T1000 (cell line): ENCODE results near the gene EFCAB6.

Source experiments
- DNase-seq: peaks from one replicate; lab custom pipeline; 2025; ENCODE audit warnings: mixed read lengths; lab: John Stamatoyannopoulos, UW

The EFCAB6 gene

DNA sequence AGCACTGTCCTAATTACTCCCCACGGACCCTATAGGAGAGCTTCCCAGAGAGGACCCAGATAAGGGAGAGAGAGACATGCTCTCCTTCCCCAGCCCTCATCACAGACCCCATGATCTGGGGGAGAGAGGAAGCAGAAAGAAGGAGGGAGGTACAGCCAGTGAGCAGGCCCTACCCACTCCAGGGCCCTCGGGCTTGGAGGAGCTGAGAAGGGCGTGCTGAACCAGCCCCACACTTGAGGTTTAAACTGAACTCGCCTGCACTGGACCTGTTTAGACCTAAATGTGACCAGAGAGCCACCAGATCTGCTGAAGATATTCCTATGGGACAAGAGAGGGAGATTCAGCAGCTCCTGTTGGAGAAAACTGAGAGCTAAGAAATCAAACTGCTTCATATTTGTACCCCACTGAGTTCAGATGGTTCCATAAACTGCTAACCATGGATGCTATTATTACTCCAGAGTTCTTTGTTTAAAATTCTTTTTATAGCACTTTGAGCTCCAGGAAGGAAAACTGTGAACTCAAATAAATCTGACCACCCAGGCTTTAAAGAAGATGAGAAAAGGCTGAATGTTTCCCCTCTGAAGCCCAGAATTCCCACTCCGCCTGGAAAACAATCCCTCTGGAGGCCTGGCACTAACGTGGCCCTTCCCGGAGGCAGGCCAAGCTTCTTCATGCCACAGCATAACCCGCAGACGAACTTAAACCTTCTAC is 67.2 kb downstream of the EFCAB6 start:
- DNase-seq: no peak

DNA sequence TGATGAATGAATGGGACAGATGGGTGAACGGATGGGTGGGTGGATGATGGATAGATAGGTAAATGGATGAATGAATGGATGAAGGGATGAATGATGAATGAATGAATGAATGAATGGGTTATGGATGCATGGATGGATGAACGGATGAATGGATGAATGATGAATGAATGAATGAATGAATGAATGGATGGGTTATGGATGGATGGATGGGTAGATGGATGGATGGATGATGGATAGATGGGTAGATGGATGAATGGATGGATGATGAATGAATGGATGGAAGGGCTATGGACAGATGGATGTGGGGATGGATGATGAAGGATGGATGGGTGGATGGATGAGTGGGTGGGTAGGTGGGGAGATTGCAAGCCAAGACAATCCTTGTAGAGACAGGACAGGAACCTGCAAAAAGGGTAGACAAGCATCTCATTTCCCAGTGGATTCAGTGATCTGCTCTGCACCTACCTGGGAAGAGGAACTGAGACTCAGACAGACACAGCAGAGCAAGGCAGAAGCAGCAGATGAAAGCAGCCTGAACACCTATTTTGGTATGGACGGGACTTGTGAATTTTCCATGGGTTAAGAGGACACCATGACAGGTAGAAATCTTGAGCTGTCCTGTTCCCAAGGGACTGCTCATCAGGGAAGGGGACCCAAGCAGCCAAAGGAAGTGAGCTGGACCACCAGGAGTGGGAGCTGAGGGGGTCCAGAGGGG is 68.0 kb downstream of the EFCAB6 start:
- no peak for DNase-seq

DNA sequence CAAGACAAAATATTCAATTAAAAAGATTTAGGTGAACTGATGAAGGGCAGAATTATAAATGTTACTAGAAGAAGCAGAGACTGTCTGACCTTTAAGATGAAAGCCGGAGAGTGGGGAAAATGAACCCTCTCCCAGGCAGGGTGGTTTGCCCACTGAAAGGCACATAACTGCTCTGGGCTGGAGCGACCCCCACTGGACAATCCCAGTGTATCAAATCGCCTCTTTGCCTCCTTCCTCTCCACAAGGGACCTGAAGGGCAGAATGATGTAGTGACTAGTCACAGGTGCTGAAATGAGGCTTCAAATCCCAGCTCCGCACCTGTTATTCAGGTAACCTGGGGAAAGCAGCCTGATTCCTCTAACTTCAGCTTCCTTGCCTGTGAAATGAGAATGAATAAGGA is 69.0 kb downstream of the EFCAB6 start:
- DNase-seq: no peak

DNA sequence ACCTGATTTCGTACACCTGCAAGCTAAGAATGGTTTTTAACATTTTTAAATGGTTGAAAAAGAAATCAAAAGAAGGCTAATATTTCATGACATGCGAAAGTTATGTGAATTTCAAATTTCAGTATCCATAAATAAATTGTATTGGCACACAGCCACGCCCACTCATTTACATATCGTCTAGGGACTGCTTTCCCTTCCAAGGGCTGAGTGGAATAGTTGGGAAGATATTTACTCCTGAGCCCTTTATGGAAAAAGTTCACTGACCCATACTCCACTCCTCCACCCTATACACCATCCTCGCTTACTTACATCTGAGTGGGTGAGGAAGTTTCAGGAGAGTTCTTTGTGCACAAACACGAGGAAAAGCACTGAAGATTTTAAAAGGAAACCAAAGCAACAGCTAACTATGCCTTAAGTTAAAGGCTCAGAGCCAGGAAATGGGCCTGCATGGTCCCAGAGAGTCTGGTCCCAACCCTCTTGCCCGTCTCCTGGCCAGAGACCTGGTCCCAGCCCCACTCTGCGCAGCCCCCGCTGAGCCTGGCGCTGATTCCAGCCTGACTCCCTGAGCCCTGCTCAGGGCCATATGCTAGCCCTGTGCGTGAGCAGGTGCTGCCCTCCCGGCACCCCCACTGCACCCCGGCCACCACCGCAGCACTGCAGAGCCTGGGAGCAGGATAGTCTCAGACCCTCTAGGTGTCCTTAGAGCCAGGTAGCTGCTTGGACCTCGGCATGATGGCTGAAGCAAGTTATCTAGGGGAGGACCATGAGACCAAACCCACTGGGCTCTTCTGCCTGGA is 69.8 kb downstream of the EFCAB6 start:
- no peak for DNase-seq

DNA sequence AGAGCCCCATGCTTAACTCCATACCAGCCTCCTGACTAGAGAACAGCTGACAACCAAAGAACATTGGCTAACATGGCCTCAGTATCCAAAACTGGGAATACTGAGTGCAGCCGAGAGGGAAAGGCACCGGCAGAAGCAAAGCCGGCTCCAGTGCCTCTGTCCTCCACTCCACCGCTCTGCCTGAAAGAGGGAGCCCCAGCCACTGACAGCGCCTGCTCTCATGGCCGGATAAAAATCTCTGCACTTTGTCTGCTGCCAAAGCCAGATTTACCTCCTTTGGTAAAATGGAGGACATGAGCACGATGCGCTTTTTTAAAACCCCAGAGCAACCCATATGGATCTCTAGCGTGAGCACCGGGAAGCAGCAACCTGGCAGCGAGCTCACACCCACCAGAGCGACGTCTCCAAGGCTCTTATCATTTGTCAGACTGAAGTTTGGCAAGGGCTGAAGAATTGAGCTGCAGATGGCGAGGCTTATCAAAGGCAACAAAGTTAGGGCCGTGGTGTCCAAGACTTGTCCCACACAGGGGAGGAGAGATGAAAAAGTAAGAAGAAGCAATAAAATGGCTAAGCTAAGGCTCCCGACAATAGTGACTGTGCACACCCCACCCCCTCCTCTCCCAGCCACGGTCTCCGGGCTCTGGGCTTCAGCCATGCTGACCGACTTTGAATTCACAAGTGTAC is 71.4 kb downstream of the EFCAB6 start:
- no peak for DNase-seq

DNA sequence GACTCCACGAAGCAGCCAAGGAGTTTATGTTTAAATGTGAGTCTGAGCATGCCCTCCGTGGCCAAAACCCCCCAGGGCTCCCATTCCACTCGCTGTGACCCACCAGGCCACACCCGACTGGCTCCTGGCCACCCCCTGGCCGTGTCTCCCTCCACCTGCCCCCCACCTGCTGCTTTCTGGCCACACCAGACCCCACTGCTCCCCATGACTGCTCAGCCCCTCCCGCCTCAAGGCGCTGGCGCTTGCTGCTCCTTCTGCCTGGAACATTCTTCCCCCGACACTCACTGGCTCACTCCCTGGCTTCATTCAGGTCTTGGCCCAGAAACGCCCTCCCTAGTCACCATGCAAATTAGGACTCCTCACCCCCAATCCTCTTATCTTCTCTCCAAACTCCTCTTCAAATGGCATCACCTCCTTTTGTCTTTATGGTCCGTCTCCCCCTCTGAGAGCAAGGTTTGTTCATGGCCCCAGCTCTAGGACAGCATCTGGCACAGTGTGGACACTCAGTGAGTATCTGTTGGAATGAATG is 72.2 kb downstream of the EFCAB6 start:
- DNase-seq: no peak

DNA sequence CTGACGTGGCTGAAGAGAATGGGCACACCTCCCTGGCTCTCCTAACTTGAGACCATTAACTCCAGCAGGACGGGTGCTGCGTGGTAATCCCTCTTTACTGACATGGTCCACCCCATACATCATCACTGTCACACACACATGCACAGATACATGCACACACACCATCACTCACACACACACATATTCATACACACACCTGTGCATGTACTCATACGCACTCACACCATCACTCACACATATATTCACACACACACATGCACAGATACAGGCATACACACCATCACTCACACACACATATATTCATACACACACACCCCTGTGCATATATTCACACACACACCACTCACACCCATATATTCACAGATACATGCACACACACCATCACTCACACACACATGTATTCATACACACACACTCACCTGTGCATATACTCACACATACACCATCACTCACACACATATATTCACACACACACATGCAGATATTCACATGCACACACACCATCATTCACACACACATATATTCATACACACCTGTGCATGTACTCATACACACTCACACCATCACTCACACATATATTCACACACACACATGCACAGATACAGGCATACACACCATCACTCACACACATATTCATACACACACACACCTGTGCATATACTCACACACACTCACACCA is 74.8 kb downstream of the EFCAB6 start:
- DNase-seq: no peak

DNA sequence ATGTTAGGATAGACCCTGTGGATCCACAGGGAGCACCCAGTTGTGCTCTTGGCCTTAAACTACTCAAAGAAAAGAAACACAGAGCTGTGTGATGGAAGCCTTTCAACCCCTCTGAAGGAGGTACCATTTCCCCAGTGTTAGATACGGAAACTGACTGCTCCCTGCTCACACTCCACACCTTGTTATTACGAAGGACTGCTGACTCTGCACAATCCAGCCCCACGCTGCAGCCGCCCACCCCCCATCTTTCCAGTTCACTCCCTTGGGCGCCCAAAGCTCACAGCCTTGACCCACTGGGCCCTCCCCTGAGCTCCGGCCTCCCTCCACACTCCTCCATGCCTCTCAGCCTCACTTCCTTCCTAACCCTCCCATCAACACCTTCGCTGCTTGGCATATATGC is 75.5 kb downstream of the EFCAB6 start:
- DNase-seq: no peak

DNA sequence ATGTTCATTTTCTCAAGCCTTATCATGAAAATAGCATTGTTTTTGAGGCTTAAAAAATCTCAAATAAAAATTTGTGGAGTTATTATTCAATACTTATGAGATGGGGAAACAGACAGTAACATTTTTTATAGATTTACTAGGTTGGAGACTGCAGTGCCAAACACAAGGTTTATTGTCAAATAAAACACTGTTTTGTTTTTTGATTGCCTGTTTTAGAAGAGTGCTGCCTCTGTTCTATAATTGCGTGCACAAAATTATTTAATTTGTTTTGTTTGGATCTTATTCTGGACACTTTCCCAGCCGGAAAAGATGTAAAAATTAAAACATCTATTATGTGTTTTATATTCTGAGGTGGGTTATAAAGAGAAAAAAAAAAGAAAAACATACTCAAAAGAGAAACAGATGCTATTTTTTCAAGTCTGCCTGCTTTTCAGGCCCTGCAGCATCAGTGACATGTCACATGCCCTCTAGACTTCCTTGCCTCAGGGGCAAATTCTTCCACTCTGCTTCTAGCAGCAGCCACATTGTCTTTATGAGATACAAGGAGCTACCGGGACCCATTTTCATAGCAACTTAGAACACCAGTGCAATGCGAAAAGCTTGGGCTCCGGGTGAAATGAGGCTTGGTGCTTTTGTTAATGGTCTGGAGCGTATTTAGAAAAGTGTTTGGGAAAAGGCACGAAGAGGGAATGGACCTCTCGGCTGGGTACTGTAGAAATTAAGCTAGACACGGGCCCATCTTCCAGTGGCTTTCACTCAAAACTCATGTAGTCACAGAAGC is 77.5 kb downstream of the EFCAB6 start:
- DNase-seq: no peak

DNA sequence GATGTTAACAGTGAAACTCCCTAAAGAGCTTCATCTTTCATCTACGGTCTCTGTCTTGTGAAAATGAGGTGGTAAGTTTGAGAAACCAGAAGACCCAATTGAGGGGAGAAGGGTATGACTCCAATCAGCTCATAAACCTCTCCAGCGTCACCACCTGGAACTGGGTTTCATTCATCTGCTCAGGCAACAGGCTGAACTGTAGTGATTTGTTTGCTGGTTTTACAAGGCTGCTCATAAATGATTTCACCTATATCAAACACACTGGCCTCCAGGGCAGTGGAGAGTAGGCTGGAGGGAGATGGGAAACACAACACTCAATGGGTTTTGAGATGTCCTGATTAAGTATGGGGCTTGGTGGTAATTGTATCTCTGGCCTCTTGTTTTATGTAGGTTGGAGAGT is 79.0 kb downstream of the EFCAB6 start:
- no peak for DNase-seq

DNA sequence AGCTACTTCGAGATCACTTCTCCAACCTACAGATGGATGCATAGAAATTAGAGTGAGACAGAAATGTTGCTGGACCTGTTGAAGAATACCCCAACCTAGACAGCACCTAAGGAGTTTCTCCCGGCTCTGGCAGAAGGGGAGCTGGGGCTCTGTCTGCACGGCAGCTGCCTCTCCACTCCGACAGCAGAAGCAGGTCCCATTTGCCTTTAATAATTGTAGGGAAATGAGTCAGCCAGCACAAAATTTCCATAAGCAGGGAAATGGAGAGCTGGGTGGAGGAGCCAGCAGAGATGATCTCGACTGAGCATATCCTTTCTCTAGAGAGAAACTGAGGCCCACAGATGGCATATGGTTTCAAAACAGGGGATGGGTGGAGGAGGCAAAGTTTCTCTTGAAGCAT is 80.1 kb downstream of the EFCAB6 start:
- DNase-seq: no peak

DNA sequence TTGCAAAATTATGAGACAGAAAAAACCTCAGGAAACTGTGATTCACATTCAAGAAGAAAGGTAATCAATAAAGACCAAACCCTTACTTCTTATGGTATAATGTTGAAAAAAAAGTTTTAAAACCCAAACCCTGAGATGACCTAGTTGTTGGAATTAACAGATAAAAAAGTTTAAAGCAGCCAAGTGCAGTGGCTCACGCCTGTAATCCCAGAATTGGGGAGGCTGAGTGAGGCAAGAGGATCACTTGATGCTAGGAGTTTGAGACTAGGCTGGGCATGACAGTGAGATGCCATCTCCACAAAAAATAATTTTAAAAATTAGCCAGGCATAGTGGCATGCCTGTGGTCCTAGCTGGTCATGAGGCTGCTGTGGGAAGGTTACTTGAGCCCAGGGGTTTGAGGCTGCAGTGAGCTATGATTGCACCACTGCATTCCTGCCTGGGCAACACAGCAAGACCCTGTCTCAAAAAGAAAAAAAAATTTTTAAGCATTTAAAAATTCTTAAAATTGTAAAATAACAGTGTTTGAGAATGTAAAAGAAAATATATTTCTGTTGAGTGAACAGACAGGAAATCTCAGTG is 85.1 kb downstream of the EFCAB6 start:
- DNase-seq: no peak

DNA sequence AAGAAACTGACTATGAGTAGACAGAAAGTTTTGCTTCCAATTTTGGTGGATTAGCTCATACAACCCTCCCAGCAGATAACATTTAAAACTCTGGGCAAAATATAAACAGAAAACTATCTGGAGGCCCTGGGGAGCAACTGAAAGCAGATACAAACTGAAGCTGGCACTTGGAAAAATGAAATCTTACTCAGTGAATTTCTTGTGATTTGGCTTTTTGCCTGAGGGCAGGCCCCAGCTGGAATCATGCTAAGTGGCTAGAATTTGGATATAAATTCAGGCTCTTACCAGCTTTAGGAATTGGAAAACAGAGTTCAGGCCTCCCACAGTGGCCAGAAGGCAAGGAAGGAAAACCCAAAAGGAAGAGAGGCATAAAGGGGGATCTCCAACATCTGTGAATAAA is 85.8 kb downstream of the EFCAB6 start:
- DNase-seq: no peak

DNA sequence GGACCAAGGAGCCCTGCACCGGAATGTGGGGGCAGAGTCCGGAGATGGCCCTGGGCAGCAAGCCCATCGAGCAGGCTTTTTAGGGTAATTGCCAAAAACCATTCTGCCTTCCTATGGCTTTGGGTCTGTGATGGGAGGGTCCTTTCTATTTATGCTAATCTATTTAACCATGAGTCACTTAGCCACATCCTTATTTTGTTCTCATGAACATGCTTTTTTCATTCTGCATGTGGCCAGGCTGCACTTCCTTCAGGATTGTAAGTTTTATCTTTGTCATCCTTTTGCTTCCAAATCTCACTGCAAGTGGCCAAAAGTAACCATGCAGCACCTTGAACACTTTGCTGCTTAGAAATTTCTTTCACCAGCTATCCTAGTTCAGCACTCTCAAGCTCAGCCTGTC is 88.3 kb downstream of the EFCAB6 start:
- no peak for DNase-seq

DNA sequence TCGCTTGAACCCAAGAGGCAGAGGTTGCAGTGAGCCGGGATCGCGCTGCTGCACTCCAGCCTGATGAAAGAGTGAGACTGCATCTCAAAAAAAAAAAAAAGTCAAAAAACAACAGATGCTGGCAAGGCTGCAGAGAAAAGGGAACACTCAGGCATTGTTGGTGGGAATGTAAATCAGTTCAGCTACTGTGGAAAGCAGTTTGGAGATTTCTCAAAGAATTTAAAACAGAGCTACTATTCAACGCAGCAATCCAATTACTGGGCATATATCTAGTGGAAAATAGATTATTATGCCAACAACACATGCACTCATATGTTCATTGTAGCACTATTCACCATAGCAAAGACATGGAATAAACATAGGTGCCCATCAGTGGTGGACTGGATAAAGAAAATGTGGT is 89.7 kb downstream of the EFCAB6 start:
- DNase-seq: no peak

DNA sequence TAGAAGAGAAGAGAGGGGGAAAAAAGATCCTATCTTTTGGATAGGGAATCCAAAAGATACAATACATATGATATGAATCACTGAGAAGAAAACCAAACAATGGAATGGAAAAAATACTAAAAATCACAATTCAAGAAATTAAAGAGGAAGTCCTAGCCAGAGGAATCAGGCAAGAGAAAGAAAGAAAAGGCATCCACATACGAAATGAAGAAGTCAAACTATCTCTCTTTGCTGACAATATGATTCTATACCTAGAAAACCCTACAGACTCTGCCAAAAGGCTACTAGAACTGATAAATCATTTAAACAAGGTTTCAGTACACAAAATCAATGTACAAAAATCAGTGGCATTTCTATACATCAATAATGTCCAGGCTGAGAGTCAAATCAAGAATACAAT is 91.4 kb downstream of the EFCAB6 start:
- DNase-seq: no peak

DNA sequence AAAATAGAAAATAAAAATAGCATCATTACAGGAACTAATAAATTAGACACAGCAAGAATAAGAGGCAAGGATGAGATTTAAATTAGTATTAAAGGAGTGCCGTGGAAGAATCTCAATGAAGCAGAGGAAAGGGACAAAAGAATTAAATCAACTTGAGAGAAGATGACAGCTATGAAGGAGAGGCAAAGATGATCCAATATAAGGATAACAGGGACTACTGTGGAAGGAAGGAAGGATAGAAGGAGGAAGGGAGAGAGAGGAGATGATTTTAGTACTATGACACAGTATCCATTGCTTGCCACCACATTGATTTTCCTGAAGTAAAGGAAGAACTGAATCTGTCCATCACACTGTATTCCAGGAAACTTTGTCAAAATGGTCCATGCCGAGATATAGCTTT is 98.0 kb downstream of the EFCAB6 start:
- no peak for DNase-seq

DNA sequence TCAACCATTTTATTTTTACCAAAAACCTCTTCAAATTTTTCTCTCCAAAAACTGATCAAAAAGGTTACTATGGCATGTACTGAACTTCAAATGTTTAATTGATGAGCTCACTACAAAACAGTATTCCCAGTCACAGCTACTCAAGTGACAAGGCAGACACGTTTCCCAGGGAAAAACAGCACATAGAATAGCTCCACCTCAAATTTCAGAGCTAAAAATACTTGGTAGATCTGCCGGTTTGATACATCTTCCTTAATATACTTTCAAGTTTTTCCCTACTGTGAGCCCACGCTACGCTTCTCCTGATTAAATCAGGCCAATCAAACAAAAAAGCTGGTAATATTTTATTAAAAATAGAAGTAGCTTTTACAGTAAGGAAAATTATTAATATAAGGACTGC is 100.4 kb downstream of the EFCAB6 start:
- DNase-seq: no peak

DNA sequence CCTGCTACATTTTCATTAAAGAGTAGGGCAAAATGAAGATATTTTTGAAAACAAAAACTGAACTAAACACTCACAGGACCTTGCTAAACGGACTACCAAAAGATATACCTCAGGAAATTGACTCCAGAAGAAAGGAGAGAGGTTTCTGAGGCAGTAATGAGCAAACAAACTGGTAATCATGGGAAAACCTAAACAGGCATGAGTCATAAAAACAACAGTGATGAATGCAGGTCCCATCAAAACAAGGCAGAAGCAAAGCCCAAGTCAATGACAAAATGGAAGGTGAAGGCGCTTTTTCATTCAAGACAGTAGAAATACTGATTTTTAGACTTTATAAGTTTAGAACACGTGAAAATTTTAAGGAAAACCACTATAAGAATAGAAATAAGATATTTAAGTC is 104.5 kb downstream of the EFCAB6 start:
- DNase-seq: no peak

DNA sequence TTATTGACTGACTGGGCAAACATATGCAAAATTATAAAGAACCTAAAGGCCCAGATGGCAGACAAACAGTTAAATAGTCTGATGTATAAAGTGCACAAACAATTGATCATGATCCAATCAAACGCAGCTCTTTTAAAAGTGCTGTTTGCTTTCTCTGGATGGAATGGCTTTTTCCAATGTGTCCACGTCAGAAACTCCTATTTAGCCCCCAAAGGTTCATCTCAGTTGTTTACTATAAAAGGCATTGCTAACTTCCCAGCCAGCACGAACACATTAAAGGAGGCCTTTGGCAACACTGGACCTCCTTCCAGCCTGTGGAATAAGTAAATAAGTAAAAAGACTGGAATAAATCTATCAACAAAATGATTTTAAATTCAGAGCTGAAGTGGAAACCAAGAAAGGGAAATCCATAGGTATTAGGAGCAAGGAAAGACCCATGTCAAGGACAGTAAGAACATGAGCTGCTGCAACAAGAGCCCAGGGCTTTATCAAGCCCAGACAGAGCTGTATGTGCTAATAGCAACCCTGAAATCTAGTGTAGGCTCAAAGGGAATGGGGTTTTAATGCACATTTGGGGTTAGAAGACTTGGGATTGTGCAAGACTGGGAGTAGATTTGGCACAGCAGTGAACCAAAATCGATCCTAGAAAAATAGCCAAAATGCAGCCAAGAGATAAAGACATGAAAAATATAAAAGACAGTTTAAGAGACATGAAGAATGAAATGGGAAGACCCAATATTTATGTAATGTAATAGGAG is 105.4 kb downstream of the EFCAB6 start:
- DNase-seq: no peak
